Measurements from ENCODE around the gene DNAJB1.
"Not testable (repeated sequence)": the region's sequence is repeated elsewhere in the genome, so short reads cannot be mapped to it uniquely, and the experiment has no call there.

Gene DNAJB1

GRCh38 chr19:14519860-14520407 is 1.7 kb upstream of the DNAJB1 start:
- no peak for DNase-seq

- no peak for DNase-seq
Measured at GRCh38 chr19:14519245-14519859, 1.2 kb upstream of the DNAJB1 start.

- DNase-seq: peak; percentile 19
Measured at GRCh38 chr19:14517446-14517839, 754 bp downstream of the DNAJB1 start.

- DNase-seq: no peak
Measured at GRCh38 chr19:14516746-14517438, 1.3 kb downstream of the DNAJB1 start.

- DNase-seq: no peak
Measured at GRCh38 chr19:14516048-14516534, 2.1 kb downstream of the DNAJB1 start.

GRCh38 chr19:14515501-14516047 is 2.6 kb downstream of the DNAJB1 start:
- DNase-seq: no peak

GRCh38 chr19:14514215-14514863 is 3.9 kb downstream of the DNAJB1 start:
- no peak for DNase-seq

- DNase-seq: no peak
Measured at GRCh38 chr19:14512406-14512961, 5.7 kb downstream of the DNAJB1 start.

DNA sequence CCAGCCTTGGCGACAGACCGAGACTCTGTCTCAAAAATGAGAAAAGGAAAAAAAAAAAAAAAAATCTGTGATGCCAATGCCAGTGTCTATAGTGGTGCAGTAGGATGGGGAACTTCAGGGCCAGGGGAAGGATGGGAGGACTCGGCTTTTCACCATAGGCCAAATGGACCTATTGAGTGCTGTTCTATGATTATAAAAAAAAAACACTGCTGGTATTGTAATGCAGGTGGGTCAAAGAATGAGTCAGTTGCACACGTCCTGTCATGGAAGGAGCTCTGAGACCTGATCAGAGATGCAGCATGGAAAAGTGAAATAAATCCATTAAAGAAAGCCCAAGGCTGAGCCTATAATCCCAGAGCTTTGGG is 7.0 kb downstream of the DNAJB1 start:
- no peak for DNase-seq

- DNase-seq: no peak
Measured at GRCh38 chr19:14510311-14511228, 7.6 kb downstream of the DNAJB1 start.

GRCh38 chr19:14507704-14508542 is 10.3 kb downstream of the DNAJB1 start:
- peak; percentile 35 for DNase-seq

DNA sequence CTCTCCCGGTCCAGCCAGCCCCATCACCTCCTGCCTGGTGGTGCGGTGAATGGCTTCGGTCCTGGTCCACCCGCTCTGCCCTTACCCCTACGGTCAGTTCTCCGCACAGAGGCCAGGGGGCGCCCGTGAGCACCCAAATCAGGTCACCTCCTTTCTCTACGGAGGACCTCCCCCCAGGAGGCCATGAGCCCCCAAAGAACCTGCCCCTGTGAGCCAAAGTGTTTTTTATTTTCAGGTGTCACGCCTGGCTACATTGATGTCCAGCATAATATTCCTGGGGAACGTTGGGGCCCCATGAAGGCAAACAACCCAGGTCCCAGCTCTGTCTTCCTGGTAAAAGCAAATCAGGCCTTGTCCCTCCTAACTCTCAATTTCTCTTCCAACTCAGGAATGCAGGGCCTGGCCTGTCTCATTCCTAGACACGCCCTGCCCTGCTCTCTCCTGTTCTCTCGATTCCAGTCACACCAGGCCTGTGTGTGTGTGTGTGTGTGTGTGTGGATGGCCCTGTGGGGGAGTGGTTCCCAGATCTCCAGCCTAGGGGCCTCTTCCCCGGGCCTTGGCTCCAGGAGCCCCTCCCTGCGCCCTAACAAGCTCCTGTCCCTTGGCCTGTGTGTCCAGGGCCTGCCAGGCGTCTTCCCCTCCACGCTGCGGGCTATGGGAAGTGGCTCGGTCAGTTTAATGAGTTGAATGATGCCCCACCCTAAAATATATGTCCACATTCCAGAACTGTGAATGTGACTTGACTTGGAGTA is 12.5 kb downstream of the DNAJB1 start:
- peak; percentile 71 for DNase-seq

DNA sequence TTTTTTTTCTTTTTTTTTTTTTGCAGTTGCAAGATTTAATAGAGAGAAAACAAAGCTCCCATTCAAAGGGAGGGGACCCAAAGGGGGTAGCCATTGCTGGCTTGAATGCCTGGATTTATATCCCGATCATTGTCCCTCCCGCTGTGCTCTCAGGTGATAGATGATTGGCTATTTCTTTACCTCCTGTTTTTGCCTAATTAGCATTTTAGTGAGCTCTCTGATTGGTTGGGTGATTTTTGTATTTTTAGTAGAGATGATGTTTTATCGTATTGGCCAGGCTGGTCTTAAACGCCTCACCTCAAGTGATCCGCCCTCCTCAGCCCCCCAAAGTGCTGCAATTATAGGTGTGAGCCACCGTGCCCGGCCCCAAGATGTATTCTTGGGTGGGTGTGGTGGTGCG is 13.6 kb downstream of the DNAJB1 start:
- DNase-seq: not testable (repeated sequence)

- DNase-seq: no peak
Measured at GRCh38 chr19:14503285-14503684, 14.9 kb downstream of the DNAJB1 start.

GRCh38 chr19:14502334-14503092 is 15.7 kb downstream of the DNAJB1 start:
- DNase-seq: no peak

DNA sequence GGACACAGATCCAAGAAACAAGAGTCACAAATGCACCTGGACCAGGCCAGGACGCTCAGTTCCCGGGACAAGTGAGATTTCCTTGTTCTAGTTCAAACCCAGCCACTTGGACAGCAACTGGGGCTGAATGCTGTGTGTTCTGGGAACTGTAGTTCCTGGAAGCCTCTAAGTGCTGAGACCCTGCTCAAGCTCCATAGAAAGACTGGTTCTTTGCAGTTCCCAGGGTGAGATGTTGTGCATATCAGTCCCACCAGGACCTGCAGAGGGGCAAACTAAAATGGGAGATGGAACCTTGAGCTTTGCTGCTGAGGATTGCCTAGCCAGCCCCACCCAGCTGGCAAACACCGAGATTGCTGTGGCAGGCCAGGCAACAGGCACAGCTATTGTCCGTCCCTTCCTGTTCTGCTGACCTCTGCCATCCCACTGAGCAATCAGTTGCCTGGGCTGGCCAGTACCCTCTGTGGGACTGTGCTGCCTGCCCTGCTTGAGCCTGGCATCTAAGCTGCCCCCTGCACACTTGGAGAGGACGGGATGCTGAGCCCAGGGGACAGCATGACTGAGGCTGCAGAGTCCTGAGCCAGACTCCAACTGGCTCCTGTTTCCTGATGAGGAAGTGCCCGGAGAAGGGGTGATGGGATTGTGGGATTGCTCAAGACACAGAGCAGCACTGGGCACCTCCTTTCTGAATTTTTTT is 20.8 kb downstream of the DNAJB1 start:
- DNase-seq: no peak

- peak; percentile 61 for DNase-seq
Measured at GRCh38 chr19:14496834-14497227, 21.4 kb downstream of the DNAJB1 start.

- DNase-seq: peak; percentile 99
Measured at GRCh38 chr19:14496029-14496833, 22.0 kb downstream of the DNAJB1 start, which contains the start of gene GIPC1. Gene GIPC1, minus strand, starts transcription at chr19:14496127. Its CDS starts 13,151 bp downstream, at chr19:14482976.
